Heart left ventricle (tissue), 13 donors: ENCODE measurements around the gene METRNL.

ENCODE experiments used
- POLR2A ChIP-seq, 2 donors: fragments of 450-650 bp; IDR thresholded peaks; one replicate each; pipeline ENCODE4 v1.6.1; 2017; ENCODE audit warnings: antibody characterized with exemption in 2 of 2, mild to moderate bottlenecking in 2 of 2, moderate library complexity in 2 of 2
- TF ChIP-seq, protein P1 (sequence below), 12 donors: fragments of 200-600 bp; sonication (generic) in 4 of 12; IDR thresholded peaks; one replicate each; pipeline versions ENCODE4 v1.5.0 to v1.8.0; 2018 to 2022; ENCODE audit warnings: antibody characterized with exemption in 12 of 12, mild to moderate bottlenecking in 5 of 12
- donor health status: ischemic (EF 13 %, LVEDD 7.1; RV severe dilation, severe dysfunction).
- donor health status: DM: no; HTN: yes; CAD: no.
- donor health status: DM: no; HTN: no; CAD: no.
- donor health status: ischemic (EF 25% LVEDD 6.9; RV normal size, moderate dysfunction).
- donor health status: ischemic (EF 25% LVEDD 5.7; RV mildly dilated, moderate dysfunction).
- donor health status: ischemic (EF 35%, LVEDD 5.7; RV mildly dilated, moderate dysfunction).
- donor health status: nonischemic (EF 11% LVEDD 7.7; RV severe dilation, severe dysfunction).
- donor health status: DM: yes; HTN: yes; CAD: no.
- donor health status: PGD.
- donor health status: ischemic (EF 29% LVEDD 5.4; RV normal size, mild dysfunction).
- donor health status: nonischemic (EF 23%, LVEDD 6.1; RV moderate dilation, normal function).

DNA sequence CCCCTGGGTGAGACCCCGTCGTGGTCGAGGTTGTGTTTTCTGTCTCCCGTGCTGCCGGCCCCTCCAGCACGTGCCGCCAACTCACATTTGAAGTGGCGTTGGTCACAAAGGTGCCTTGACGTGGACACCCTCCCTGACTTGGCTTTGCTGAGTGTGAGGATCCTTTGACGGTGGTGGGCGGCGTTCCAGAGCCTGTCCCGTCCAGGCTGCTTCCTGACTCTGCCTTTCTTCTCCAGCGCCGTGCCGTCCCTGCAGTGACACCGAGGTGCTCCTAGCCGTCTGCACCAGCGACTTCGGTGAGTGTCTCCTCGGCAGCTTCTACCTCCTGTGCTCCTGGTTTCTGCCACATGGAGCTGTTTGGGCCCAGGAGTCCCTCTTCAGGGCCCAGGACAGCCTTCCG is 13.5 kb downstream of the METRNL start:
- TF ChIP-seq, protein P1, sequence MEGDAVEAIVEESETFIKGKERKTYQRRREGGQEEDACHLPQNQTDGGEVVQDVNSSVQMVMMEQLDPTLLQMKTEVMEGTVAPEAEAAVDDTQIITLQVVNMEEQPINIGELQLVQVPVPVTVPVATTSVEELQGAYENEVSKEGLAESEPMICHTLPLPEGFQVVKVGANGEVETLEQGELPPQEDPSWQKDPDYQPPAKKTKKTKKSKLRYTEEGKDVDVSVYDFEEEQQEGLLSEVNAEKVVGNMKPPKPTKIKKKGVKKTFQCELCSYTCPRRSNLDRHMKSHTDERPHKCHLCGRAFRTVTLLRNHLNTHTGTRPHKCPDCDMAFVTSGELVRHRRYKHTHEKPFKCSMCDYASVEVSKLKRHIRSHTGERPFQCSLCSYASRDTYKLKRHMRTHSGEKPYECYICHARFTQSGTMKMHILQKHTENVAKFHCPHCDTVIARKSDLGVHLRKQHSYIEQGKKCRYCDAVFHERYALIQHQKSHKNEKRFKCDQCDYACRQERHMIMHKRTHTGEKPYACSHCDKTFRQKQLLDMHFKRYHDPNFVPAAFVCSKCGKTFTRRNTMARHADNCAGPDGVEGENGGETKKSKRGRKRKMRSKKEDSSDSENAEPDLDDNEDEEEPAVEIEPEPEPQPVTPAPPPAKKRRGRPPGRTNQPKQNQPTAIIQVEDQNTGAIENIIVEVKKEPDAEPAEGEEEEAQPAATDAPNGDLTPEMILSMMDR (IDR thresholded peaks at IDR 0.05): no peak
- no peak for TF ChIP-seq POLR2A (IDR thresholded peaks at IDR 0.05)
